SH-SY5Y (cell line): ENCODE data around the gene RIC1.

Experiments
- GATA2 ChIP-seq: IDR thresholded peaks from 2 replicates; pipeline ENCODE4 v1.6.1; 2011; ENCODE audit warnings: mild to moderate bottlenecking, low read depth, low read length
- GATA3 ChIP-seq: IDR thresholded peaks from 2 replicates; pipeline ENCODE4 v1.6.1; 2011; ENCODE audit warnings: low read depth, mild to moderate bottlenecking, low read length, moderate library complexity

The RIC1 gene

DNA sequence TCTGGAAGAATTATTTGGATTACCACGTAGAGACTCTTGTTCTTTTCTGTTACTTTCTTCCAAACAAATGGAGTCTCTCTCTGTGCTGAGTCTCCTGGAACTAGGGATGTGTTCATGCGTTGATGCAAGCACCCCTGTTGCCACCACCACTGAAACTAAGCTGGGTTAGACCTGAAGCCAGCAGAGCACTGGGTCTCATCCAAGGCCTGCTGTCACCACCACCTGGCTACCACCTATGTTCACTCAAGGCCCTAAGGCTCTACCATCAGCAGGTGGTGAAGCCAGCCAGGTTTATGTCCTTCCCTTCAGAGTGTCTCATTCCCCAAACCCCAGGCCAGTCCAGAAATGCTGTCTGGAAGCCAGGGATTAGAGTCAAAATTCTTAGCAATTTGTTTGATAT, 13.3 kb downstream of the RIC1 start:
- TF ChIP-seq GATA2 (no peak), GATA3 (no peak)

- no peak for TF ChIP-seq GATA3
- no peak for TF ChIP-seq GATA2
These were observed 14.2 kb downstream of the RIC1 start for GRCh38 chr9:5643005-5643624.

DNA sequence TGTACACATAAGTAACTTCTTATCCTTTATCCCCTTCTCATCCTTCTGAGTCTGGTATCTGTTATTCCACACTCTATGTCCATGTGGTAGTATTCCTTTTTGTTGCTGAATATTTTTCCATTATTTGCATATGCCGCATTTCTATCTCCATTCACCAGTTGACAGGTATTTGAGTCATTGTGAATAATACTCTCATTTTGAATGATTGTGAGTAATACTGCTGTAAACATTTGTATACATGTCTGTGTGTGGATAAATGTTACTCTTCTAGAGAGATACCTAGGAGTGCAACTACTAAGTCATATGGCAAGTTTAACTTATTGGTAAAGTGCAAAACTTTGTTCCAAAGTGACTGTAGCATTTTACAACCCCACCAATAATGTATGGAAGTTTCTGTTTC, 15.6 kb downstream of the RIC1 start:
- no peak for TF ChIP-seq GATA2
- no peak for TF ChIP-seq GATA3

DNA sequence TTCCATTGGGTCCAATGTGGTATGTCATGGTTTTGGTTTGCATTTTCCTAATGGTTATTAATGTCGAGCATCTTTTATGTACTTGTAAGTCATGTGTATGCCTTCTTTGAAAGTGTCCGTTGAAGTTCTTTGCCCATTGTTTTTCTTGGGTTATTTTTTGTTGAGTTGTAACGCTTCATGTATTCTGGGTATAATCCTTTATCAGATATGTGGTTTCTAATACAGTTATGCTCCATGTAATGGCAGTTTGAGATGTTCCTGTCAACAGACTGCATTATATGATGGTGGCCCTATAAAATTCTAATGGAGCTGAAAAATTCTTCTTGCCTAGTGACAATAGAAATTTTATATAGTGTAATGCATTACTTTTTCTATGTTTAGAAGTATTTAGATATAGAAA, 17.2 kb downstream of the RIC1 start:
- TF ChIP-seq GATA2 = no peak
- no peak for TF ChIP-seq GATA3

DNA sequence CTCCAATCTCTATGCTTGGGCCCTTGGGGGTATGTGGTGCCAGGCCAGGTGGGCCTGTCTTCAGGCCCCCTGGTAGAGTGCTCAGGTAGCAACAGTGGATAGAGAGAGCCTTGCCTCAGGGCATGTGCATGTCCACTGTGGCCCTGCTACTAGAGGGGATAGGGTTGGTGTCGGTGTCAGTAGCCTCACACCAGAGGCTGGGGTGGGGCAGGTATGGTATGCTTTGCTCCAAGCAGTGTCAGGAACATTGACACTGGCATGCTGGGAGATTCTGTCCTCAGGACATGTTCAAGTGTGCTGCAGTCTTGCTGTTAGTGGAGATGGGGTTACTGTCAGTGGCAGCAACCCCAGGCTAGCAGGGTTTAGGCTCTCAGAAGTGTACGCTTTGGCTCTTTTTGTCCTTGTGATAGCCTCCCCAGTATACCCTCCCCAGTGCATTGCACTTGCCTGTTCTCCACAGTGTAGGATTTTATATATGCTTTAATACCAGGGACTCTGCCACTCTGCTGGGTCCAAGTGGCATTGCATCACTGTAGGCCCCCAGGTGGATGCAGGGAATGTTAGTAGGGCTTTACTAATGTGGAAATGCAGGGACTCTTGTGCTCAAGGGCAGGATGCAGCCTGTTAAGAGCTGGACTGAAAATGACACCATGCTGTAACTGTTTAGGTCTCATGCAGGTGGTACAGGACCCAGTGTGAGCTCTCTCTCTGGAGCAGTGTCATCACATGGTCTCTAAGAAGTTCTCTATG, 21.6 kb downstream of the RIC1 start:
- TF ChIP-seq GATA3 (no peak), GATA2 (no peak)

DNA sequence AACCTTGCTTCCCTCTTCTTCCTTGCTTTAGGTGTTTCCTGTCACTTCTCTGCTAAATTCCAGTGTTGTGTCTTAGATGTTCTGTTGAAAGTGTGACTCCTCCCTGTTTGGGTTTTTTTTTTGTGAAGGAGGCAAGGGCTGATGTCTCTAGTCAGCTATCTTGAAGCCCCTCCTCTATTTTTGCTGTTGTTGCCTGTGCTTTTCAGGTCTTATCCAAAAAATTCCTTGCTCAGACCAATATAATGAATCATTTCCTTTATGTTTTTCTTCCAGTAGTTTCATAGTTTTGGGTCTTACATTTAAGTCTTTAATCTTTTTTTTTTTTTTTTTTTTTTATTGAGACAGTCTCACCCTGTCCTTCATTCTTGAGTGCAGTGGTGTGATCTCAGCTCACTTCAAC, 22.3 kb downstream of the RIC1 start:
- TF ChIP-seq GATA2 = no peak
- no peak for TF ChIP-seq GATA3

DNA sequence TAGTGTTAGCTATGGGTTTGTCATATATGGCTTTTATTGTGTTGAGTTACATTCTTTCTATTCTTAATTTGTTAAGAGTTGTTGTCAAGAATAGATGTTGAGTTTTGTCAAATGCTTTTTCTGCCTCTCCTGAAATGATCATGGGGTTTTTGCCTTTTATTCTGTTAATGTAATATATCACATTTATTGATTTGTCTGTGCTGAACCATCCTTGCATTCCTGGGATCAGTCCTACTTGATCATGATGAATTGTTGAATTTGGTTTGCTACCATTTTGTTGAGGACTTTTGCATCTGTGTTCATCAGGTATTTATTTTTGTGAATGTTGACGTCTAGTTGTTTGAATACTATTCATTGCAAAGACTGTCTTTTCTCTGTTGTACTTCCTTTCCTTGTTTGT, 23.9 kb downstream of the RIC1 start:
- TF ChIP-seq GATA2 (no peak), GATA3 (no peak)

- TF ChIP-seq GATA2 = no peak
- no peak for TF ChIP-seq GATA3
These were observed 36.2 kb downstream of the RIC1 start for GRCh38 chr9:5665059-5665458.

DNA sequence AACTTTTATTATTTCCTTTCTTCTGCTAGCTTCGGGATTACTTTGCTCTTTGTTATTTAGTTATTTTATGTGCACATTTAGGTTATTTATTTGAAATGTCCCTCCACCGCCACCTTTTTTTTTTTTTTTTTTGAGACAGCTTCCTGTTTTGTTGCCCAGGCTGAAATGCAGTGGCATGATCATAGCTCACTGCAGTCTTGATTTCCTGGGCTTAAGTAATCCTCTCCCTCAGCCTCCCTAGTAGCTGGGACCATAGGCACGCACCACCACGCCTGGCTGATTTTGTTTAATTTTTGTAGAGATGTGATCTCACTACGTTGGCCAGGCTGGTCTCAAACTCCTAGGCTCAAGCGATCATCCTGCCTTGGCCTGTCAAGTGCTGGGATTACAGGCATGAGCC, 38.5 kb downstream of the RIC1 start:
- TF ChIP-seq GATA2 = no peak
- TF ChIP-seq GATA3 = no peak

- TF ChIP-seq GATA3 = no peak
- TF ChIP-seq GATA2 = no peak
These were observed 41.2 kb downstream of the RIC1 start for GRCh38 chr9:5670079-5670478.

- TF ChIP-seq GATA2 (no peak), GATA3 (no peak)
These were observed 42.9 kb downstream of the RIC1 start for GRCh38 chr9:5671711-5672353.

GRCh38 chr9:5684101-5684500, 55.2 kb downstream of the RIC1 start:
- TF ChIP-seq GATA3 (no peak), GATA2 (no peak)

- TF ChIP-seq GATA3 = no peak
- TF ChIP-seq GATA2 = no peak
These were observed 59.2 kb downstream of the RIC1 start for GRCh38 chr9:5688109-5688508.

GRCh38 chr9:5690278-5690677, 61.4 kb downstream of the RIC1 start:
- TF ChIP-seq GATA2 (no peak), GATA3 (no peak)

DNA sequence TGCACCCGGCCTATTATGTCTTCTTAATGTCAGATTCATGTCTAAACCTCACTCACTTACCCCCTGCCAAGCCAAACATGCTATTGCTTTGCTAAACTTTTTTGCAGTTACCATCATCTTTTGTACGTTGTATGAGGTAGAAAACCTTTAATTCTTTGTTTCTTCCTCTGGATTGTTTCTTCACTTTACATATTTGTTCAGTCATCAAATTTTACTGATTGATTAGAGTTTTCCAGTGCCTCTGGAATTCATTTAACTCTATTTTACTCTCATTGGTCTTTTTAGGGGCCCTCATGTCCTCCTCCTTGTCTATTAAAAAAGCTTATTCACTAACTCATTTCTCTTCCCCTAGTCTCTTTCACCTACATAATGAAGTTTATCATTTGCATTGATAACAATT, 67.0 kb downstream of the RIC1 start:
- TF ChIP-seq GATA2 (no peak), GATA3 (no peak)
